ENCODE data around the gene LRRC32.
"Not testable (repeated sequence)": the region's sequence is repeated elsewhere in the genome, so short reads cannot be mapped to it uniquely, and the experiment has no call there.

LRRC32 gene

GRCh38 chr11:76644591-76644990, 26.0 kb downstream of the LRRC32 start:
- no peak for DNase-seq

- DNase-seq = not testable (repeated sequence)
Observed at GRCh38 chr11:76643711-76644110, 26.8 kb downstream of the LRRC32 start.

GRCh38 chr11:76642341-76642740, 28.2 kb downstream of the LRRC32 start:
- peak; percentile 24 for DNase-seq

GRCh38 chr11:76641905-76642304, 28.6 kb downstream of the LRRC32 start:
- DNase-seq = no peak

- no peak for DNase-seq
Observed at GRCh38 chr11:76640501-76640900, 30.0 kb downstream of the LRRC32 start.

GRCh38 chr11:76639621-76640020, 30.9 kb downstream of the LRRC32 start:
- no peak for DNase-seq

- DNase-seq = no peak
Observed at GRCh38 chr11:76638270-76639197, 32.0 kb downstream of the LRRC32 start.

GRCh38 chr11:76637491-76638269, 32.9 kb downstream of the LRRC32 start:
- DNase-seq = no peak

- DNase-seq = no peak
Observed at GRCh38 chr11:76636826-76637460, 33.6 kb downstream of the LRRC32 start.

GRCh38 chr11:76635991-76636738, 34.4 kb downstream of the LRRC32 start:
- DNase-seq = no peak

- no peak for DNase-seq
Observed at GRCh38 chr11:76634886-76635285, 35.7 kb downstream of the LRRC32 start.

- no peak for DNase-seq
Observed at GRCh38 chr11:76632492-76632891, 38.1 kb downstream of the LRRC32 start.

GRCh38 chr11:76631566-76632308, 38.8 kb downstream of the LRRC32 start:
- no peak for DNase-seq

GRCh38 chr11:76630600-76631281, 39.8 kb downstream of the LRRC32 start:
- no peak for DNase-seq

- no peak for DNase-seq
Observed at GRCh38 chr11:76629853-76630599, 40.5 kb downstream of the LRRC32 start.

- DNase-seq = peak; percentile 16
Observed at GRCh38 chr11:76629116-76629852, 41.3 kb downstream of the LRRC32 start.

GRCh38 chr11:76628408-76628947, 42.1 kb downstream of the LRRC32 start:
- DNase-seq = peak; percentile 42

GRCh38 chr11:76627606-76628005, 42.9 kb downstream of the LRRC32 start:
- no peak for DNase-seq

- peak; percentile 15 for DNase-seq
Observed at GRCh38 chr11:76626921-76627401, 43.6 kb downstream of the LRRC32 start.

Data from stimulated activated CD4-positive, alpha-beta T cell treated with anti-CD3 and anti-CD28 coated beads, Interleukin-4, amount 100 ng/mL, for 1 hour (primary cell).